HepG2 (cell line): Measurements from ENCODE around the gene FTSJ1. TPM values are rescaled to one million over a fixed set of nuclear protein-coding genes. Genes with fewer than 3 reads are reported as not detected.

ENCODE experiments used
- ATAC-seq: fragments of 200-7000 bp; cut with Tn5 transposase; 3 replicates; pipeline ENCODE4 v1.9.1; 2020; ENCODE audit warnings: mild to moderate bottlenecking, moderate library complexity
- BruUV-seq: library from RNA; stranded (reverse); fragments of 400-500 nt; replicated peaks from 2 replicates; lab custom pipeline; 2021; lab: Mats Ljungman, UMichigan
- CTCF ChIA-PET: fragments of 300-600 bp; formaldehyde crosslinking; extraction: SDS; loops from one replicate; lab custom pipeline; 2021; ENCODE audit warnings: low total read pairs, inconsistent platforms, low intra/inter-chr PET ratio; lab: Yijun Ruan, JAX
- POLR2A ChIA-PET: fragments of 350-600 bp; sonication (Branson Sonifier 250); formaldehyde crosslinking; loops from one replicate; lab custom pipeline; 2020; ENCODE audit warnings: antibody characterized with exemption, inconsistent platforms; lab: Yijun Ruan, JAX
- DNase-seq: peaks from one replicate; pipeline ENCODE4 v3.0.0-alpha.2; 2015; ENCODE audit warnings: low spot score
- FAIRE-seq: peaks from 3 replicates; lab custom pipeline; 2011; peaks lifted over from hg19 to GRCh38; lab: Jason Lieb, UNC
- H2AFZ ChIP-seq: one replicate; pipeline ENCODE4 v1.6.1; 2011; ENCODE audit warnings: low read length, inconsistent platforms
- H3K27ac ChIP-seq: fragments of 300-600 bp; 3 replicates; pipeline ENCODE4 v1.8.0; 2011; ENCODE audit warnings: mixed run types, mild to moderate bottlenecking, mixed read lengths, low read length, inconsistent platforms; ENCODE audit not compliant: insufficient read depth; ENCODE audit errors: extremely low read length
- H3K27me3 ChIP-seq, 2 experiments: fragments of 200-600 bp in 1 of 2; 2 replicates in 1 of 2; 3 replicates in 1 of 2; pipeline versions ENCODE4 v1.6.0 to v1.8.0; 2011; ENCODE audit warnings: low read length in 2 of 2, mild to moderate bottlenecking in 2 of 2, moderate library complexity in 2 of 2, inconsistent platforms in 1 of 2; ENCODE audit not compliant: insufficient read depth in 2 of 2, control insufficient read depth in 1 of 2
- H3K36me3 ChIP-seq, 2 experiments: fragments of 200-600 bp in 1 of 2; replicated peaks in 1 of 2; 2 replicates in 1 of 2; 3 replicates in 1 of 2; pipeline versions ENCODE4 v1.5.1 to v1.8.0; 2011; ENCODE audit warnings: low read length in 2 of 2, inconsistent platforms in 1 of 2; ENCODE audit not compliant: insufficient read depth in 2 of 2, control insufficient read depth in 1 of 2
- H3K4me1 ChIP-seq: 2 replicates; pipeline ENCODE4 v1.5.1; 2012; ENCODE audit warnings: low read length, inconsistent platforms; ENCODE audit not compliant: insufficient read depth
- H3K4me2 ChIP-seq: 2 replicates; pipeline ENCODE4 v1.6.0; 2011; ENCODE audit warnings: low read depth, low read length, inconsistent platforms
- H3K4me3 ChIP-seq, 3 experiments: fragments of 200-600 bp in 1 of 3; sonication (generic), shearing (Covaris generic) in 1 of 3; replicated peaks in 1 of 3; 2 replicates each; pipeline ENCODE4 v1.5.1; 2011 to 2016; ENCODE audit warnings: low read length in 3 of 3, inconsistent platforms in 2 of 3, low read depth in 2 of 3, mild to moderate bottlenecking in 2 of 3, control low read depth in 1 of 3, mixed read lengths in 1 of 3; ENCODE audit not compliant: insufficient read depth in 1 of 3
- H3K79me2 ChIP-seq: one replicate; pipeline ENCODE4 v1.6.1; 2011; ENCODE audit warnings: low read length, inconsistent platforms; ENCODE audit not compliant: insufficient read depth
- H3K9ac ChIP-seq: 2 replicates; pipeline ENCODE4 v1.6.0; 2011; ENCODE audit warnings: mild to moderate bottlenecking, low read depth, low read length, inconsistent platforms; ENCODE audit not compliant: insufficient read depth
- H3K9me3 ChIP-seq: 2 replicates; pipeline ENCODE4 v1.5.1; 2012; ENCODE audit warnings: mild to moderate bottlenecking, low read length
- H4K20me1 ChIP-seq: 2 replicates; pipeline ENCODE4 v1.6.0; 2011; ENCODE audit warnings: inconsistent platforms, mild to moderate bottlenecking, low read length, moderate library complexity; ENCODE audit not compliant: insufficient read depth
- ATF1 ChIP-seq: IDR thresholded peaks from 2 replicates; pipeline ENCODE4 v1.6.1; 2016; ENCODE audit warnings: mild to moderate bottlenecking, control low read depth
- GATAD2A ChIP-seq: IDR thresholded peaks from 2 replicates; pipeline ENCODE4 v1.6.1; 2016
- MBD4 ChIP-seq: IDR thresholded peaks from 2 replicates; pipeline ENCODE4 v1.6.1; 2012; ENCODE audit warnings: low read length, inconsistent platforms, borderline replicate concordance
- MXD4 ChIP-seq: IDR thresholded peaks from 2 replicates; pipeline ENCODE4 v1.6.1; 2016; ENCODE audit warnings: mild to moderate bottlenecking, missing biosample characterization, missing genetic modification reagents
- PCBP1 ChIP-seq: fragments of 200-400 bp; formaldehyde crosslinking; IDR thresholded peaks from 2 replicates; pipeline ENCODE4 v1.6.1; 2017; ENCODE audit warnings: mild to moderate bottlenecking, low read depth, low read length, borderline replicate concordance
- RXRB ChIP-seq: IDR thresholded peaks from 2 replicates; pipeline ENCODE4 v1.6.1; 2016; ENCODE audit warnings: borderline replicate concordance, missing genetic modification reagents, missing compliant biosample characterization
- SALL2 ChIP-seq: sonication (generic); formaldehyde crosslinking; IDR thresholded peaks from 2 replicates; pipeline ENCODE4 v1.8.1; 2023; ENCODE audit warnings: mild to moderate bottlenecking, missing genetic modification reagents, inconsistent platforms
- SIN3A ChIP-seq: IDR thresholded peaks from 2 replicates; pipeline ENCODE4 v1.6.1; 2011; ENCODE audit warnings: low read depth, mild to moderate bottlenecking, control low read depth, low read length, borderline replicate concordance
- TEAD3 ChIP-seq: optimal IDR thresholded peaks from 2 replicates; pipeline ENCODE3; 2016; ENCODE audit warnings: borderline replicate concordance
- YEATS2 ChIP-seq: sonication (generic); formaldehyde crosslinking; IDR thresholded peaks from 2 replicates; pipeline ENCODE4 v1.4.0; 2020; ENCODE audit warnings: missing genetic modification reagents, borderline replicate concordance
- ZNF432 ChIP-seq: sonication (generic); formaldehyde crosslinking; IDR thresholded peaks from 2 replicates; pipeline ENCODE4 v1.5.0; 2020; ENCODE audit warnings: missing genetic modification reagents, mild to moderate bottlenecking, borderline replicate concordance
- ZNF605 ChIP-seq: sonication (generic); formaldehyde crosslinking; IDR thresholded peaks from 2 replicates; pipeline ENCODE4 v1.8.0; 2022; ENCODE audit warnings: mild to moderate bottlenecking, missing genetic modification reagents
- ZNF768 ChIP-seq: sonication (generic); formaldehyde crosslinking; IDR thresholded peaks from 2 replicates; pipeline ENCODE4 v1.4.0; 2020; ENCODE audit warnings: missing genetic modification reagents
- WGBS: methylation state at CpG from one replicate; pipeline ENCODE4 v1.1.6; 2017; ENCODE audit warnings: low lambda C conversion rate; 5-methylcytosine and 5-hydroxymethylcytosine counted together
- in situ Hi-C: cut with HindIII; loops from 2 replicates; pipeline ENCODE4 v1.10.0; 2017; ENCODE audit warnings: low pct_unique_long_range_greater_than_20kb; ENCODE audit not compliant: extremely low pct_ligation_motif_present
- intact Hi-C: fragments of 100-400 bp; cut with micrococcal nuclease; formaldehyde crosslinking; loops from one replicate; pipeline ENCODE4 v1.10.0; 2022; ENCODE audit not compliant: unreplicated experiment
- polyA plus RNA-seq, 8 experiments: library from polyadenylated mRNA; depleted of rRNA in 3 of 8; stranded (reverse) in 7 of 8; unstranded in 1 of 8; fragments of >200 nt; fragmentation: Illumina TruSeq in 4 of 8; extraction: Trizol in 4 of 8; gene quantifications; 2 replicates each; pipeline versions ENCODE4 v1.2.1 to v1.2.3, GENCODE V29; 2011 to 2016; ENCODE audit warnings: low read depth in 4 of 8, missing spikeins in 1 of 8, mixed read lengths in 1 of 8; ENCODE audit not compliant: insufficient read depth in 1 of 8
- total RNA-seq, 5 experiments: library from RNA; depleted of rRNA; stranded (reverse); fragments of >200 nt; fragmentation: Illumina TruSeq; extraction: Trizol; gene quantifications; 2 replicates each; pipeline ENCODE4 v1.2.3, GENCODE V29; 2016; ENCODE audit warnings: low read depth in 1 of 5
- TF ChIP-seq, protein P1 (sequence below): sonication (generic); formaldehyde crosslinking; conservative IDR thresholded peaks from 2 replicates; pipeline ENCODE4 v1.8.0; 2022; ENCODE audit warnings: mild to moderate bottlenecking, moderate library complexity, missing genetic modification reagents
- TF ChIP-seq, protein P2 (sequence below): sonication (generic); formaldehyde crosslinking; IDR thresholded peaks from 2 replicates; pipeline ENCODE4 v1.5.0; 2020; ENCODE audit warnings: mild to moderate bottlenecking, missing genetic modification reagents, moderate library complexity
- TF ChIP-seq, protein P3 (sequence below): sonication (generic); formaldehyde crosslinking; IDR thresholded peaks from 2 replicates; pipeline ENCODE4 v1.5.1; 2020; ENCODE audit warnings: missing genetic modification reagents, mild to moderate bottlenecking, borderline replicate concordance
- TF ChIP-seq, protein P4 (sequence below): sonication (generic); formaldehyde crosslinking; IDR thresholded peaks from 2 replicates; pipeline ENCODE4 v1.8.0; 2022; ENCODE audit warnings: mild to moderate bottlenecking, missing genetic modification reagents; ENCODE audit not compliant: insufficient replicate concordance

FTSJ1 gene
- total and polyA plus RNA-seq, 2 of the 13 experiments (the other 11 are each of a cell fraction or from before 2014, with no cell fraction given), result 30.3 to 37.9 TPM

DNA sequence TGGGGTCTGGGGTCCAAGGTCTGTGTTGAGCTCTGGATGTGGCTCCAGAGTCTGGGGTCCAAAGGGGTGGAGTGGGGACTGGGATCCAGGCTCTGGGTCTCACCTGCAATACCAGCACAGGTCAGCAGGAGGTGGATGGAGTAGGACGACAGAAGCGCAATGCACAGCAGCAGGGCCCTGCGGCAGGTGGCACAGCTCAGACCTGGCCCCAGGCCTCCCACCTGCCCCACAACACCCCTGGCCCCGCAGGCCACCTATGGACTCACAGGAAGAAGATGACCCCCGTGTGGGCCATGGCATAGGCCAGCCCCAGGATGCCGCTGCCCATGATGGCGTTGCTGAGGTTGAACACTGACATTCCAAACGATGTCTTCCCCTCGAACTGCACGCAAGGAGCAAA, 9.3 kb upstream of the FTSJ1 start (continued):
- TF ChIP-seq, protein P1, sequence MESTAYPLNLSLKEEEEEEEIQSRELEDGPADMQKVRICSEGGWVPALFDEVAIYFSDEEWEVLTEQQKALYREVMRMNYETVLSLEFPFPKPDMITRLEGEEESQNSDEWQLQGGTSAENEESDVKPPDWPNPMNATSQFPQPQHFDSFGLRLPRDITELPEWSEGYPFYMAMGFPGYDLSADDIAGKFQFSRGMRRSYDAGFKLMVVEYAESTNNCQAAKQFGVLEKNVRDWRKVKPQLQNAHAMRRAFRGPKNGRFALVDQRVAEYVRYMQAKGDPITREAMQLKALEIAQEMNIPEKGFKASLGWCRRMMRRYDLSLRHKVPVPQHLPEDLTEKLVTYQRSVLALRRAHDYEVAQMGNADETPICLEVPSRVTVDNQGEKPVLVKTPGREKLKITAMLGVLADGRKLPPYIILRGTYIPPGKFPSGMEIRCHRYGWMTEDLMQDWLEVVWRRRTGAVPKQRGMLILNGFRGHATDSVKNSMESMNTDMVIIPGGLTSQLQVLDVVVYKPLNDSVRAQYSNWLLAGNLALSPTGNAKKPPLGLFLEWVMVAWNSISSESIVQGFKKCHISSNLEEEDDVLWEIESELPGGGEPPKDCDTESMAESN (CRISPR knock-in tag), result no peak
- TF ChIP-seq ZNF768 (CRISPR knock-in tag) (peak; percentile 19; the same call in 1 of the 2 replicates), SALL2 (CRISPR knock-in tag) (no peak), ATF1 (no peak), MXD4 (CRISPR knock-in tag) (no peak), SIN3A (no peak)
- TF ChIP-seq, protein P2, sequence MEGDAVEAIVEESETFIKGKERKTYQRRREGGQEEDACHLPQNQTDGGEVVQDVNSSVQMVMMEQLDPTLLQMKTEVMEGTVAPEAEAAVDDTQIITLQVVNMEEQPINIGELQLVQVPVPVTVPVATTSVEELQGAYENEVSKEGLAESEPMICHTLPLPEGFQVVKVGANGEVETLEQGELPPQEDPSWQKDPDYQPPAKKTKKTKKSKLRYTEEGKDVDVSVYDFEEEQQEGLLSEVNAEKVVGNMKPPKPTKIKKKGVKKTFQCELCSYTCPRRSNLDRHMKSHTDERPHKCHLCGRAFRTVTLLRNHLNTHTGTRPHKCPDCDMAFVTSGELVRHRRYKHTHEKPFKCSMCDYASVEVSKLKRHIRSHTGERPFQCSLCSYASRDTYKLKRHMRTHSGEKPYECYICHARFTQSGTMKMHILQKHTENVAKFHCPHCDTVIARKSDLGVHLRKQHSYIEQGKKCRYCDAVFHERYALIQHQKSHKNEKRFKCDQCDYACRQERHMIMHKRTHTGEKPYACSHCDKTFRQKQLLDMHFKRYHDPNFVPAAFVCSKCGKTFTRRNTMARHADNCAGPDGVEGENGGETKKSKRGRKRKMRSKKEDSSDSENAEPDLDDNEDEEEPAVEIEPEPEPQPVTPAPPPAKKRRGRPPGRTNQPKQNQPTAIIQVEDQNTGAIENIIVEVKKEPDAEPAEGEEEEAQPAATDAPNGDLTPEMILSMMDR (CRISPR knock-in tag), result peak; percentile 33

DNA sequence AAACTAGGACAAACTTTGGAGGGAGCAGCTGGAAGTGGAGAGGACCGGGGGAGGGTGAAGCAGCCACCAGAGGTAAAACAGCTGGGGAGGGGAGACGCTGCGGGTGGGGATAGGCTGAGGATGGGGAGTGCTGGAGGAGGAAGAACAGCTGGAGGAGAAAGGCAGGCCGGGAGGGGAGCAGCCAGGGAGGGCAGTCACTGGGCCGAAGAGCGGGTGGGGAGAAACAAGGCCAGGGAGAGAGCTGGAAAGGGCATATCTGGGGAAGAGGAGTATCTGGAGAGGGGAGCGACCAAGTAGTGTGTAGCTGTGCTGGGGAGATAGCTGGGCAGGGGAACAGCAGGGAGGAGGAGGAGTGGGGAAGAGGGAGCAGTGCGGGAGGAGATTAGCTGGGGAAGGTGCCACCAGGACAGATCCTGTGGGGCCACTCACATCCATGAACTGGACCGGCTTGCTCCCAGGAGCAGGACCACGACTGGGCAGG, 8.7 kb upstream of the FTSJ1 start:
- Histone ChIP-seq H3K4me2 (peak overlapping the region; percentile 96), H3K9me3 (no peaks in the 10 kb centered on the region), H3K4me1 (peaks cover 52% of the 10 kb centered on the region), H2AFZ (no peak overlapping the region), H3K79me2 (peaks cover 8% of the 10 kb centered on the region), H3K9ac (peak overlapping the region; percentile 73; the same call in 1 of the 2 replicates), H3K27me3 (no peaks in the 10 kb centered on the region; a peak in 1 of 5 replicates), H3K27ac (no peak overlapping the region), H3K4me3 (peak overlapping the region in 2 of 3 experiments; percentile 74; a peak in 2 of 6 replicates), H3K36me3 (peaks cover 0 to 5% of the 10 kb centered on the region in 2 experiments; a peak in 1 of 5 replicates), H4K20me1 (peaks cover 2% of the 10 kb centered on the region; the same call in 1 of the 2 replicates)
- in situ Hi-C loops, result no loop called here
- ChIA-PET CTCF (no interaction called here), POLR2A (no interaction called here)
- no TSS peak for BruUV-seq
- intact Hi-C loops, result no loop called here
- 96% methylated on average over 8 of the region's 10 CpGs for WGBS
- ATAC-seq (no peak), FAIRE-seq (no peak), DNase-seq (no peak)
- TF ChIP-seq RXRB (CRISPR knock-in tag) (no peak), YEATS2 (no peak), ZNF605 (no peak), MBD4 (no peak), TEAD3 (CRISPR knock-in tag) (no peak), GATAD2A (CRISPR knock-in tag) (no peak), PCBP1 (no peak), ZNF432 (no peak)
- TF ChIP-seq, protein P3, sequence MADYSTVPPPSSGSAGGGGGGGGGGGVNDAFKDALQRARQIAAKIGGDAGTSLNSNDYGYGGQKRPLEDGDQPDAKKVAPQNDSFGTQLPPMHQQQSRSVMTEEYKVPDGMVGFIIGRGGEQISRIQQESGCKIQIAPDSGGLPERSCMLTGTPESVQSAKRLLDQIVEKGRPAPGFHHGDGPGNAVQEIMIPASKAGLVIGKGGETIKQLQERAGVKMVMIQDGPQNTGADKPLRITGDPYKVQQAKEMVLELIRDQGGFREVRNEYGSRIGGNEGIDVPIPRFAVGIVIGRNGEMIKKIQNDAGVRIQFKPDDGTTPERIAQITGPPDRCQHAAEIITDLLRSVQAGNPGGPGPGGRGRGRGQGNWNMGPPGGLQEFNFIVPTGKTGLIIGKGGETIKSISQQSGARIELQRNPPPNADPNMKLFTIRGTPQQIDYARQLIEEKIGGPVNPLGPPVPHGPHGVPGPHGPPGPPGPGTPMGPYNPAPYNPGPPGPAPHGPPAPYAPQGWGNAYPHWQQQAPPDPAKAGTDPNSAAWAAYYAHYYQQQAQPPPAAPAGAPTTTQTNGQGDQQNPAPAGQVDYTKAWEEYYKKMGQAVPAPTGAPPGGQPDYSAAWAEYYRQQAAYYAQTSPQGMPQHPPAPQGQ (CRISPR knock-in tag), result no peak
- TF ChIP-seq, protein P4, sequence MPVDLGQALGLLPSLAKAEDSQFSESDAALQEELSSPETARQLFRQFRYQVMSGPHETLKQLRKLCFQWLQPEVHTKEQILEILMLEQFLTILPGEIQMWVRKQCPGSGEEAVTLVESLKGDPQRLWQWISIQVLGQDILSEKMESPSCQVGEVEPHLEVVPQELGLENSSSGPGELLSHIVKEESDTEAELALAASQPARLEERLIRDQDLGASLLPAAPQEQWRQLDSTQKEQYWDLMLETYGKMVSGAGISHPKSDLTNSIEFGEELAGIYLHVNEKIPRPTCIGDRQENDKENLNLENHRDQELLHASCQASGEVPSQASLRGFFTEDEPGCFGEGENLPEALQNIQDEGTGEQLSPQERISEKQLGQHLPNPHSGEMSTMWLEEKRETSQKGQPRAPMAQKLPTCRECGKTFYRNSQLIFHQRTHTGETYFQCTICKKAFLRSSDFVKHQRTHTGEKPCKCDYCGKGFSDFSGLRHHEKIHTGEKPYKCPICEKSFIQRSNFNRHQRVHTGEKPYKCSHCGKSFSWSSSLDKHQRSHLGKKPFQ (CRISPR knock-in tag), result no peak
